ENCODE results near the gene ROR2. TPM values are rescaled to one million over a fixed set of nuclear protein-coding genes. Genes with fewer than 3 reads are reported as not detected.

The ROR2 gene
- total and polyA plus RNA-seq, 2 of the 8 experiments (the other 6 are each of a cell fraction or from before 2014, with no cell fraction given) = 2.7 to 4.3 TPM

DNA sequence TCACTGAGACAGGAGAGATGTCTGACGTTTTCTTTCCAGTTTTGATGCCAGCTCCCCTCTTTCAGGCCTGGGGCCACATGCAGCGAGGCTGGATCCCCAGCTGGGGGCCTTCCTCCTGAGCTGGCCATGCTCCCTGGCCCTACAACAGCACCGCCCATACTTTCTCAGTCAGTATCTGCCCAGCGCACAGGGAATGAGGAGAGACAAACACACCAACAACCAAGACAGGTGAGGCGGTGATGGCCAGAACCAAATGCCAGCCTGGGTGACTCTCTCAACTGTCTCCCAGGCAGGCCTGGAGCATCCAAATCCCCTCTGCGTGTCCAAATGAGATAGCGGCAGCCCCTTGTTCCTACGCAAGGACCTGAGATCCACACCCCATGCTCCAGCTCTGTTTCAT, 109.6 kb downstream of the ROR2 start:
- H3K4ac ChIP-seq (replicated peaks; ENCODE audit: insufficient read length, low read depth, low read length) = no peak overlapping the region
- no peak overlapping the region for H4K5ac ChIP-seq (ENCODE audit: insufficient read length, low read depth, low read length)
- no peak overlapping the region for H2AK5ac ChIP-seq (ENCODE audit: low read depth, low read length)
- no peak overlapping the region for H3K27ac ChIP-seq (ENCODE audit: low read depth, low read length)
- DNase-seq (ENCODE audit: low read depth in 1 of 2, low spot score in 2 of 2) (no peak), FAIRE-seq (no peak)
- no peaks in the 10 kb centered on the region for H3K9me3 ChIP-seq (ENCODE audit: insufficient read depth in 2 of 2, low read depth in 1 of 2, low read length in 1 of 2)
- no peak overlapping the region for H2BK12ac ChIP-seq (ENCODE audit: low read depth, low read length)
- H3K27me3 ChIP-seq (replicated peaks in 1 of 4; ENCODE audit: control insufficient read depth in 3 of 4, extremely low read depth in 1 of 4, insufficient read depth in 3 of 4, low read length in 3 of 4) = no peaks in the 10 kb centered on the region
- ChIA-PET POLR2A (ENCODE audit: partially characterized antibody) (no interaction called here), CTCF (ENCODE audit: partially characterized antibody) (interaction anchor here (0.6 to 1.5 kb wide), 5 partner anchors 28 to 96 kb away, joined by 3 to 4 read pairs (median 3); no protein-coding TSS in a partner anchor)
- H4K91ac ChIP-seq (replicated peaks; ENCODE audit: insufficient read length, low read length) = no peak overlapping the region
- TF ChIP-seq POU5F1 (IDR thresholded peaks at IDR 0.05; ENCODE audit: low read depth, low read length) = no peak
- no peak for TF ChIP-seq RAD21 (IDR thresholded peaks at IDR 0.05 in 1 of 2, conservative IDR thresholded peaks at IDR 0.05 in 1 of 2; ENCODE audit: low read depth in 2 of 2, low read length in 2 of 2)
- no peak for TF ChIP-seq FOSL1 (IDR thresholded peaks at IDR 0.05; ENCODE audit: insufficient read depth, low read depth, low read length)
- no peak for TF ChIP-seq GABPA (IDR thresholded peaks at IDR 0.05; ENCODE audit: borderline replicate concordance, insufficient read depth, low read length)
- no peak for TF ChIP-seq HDAC2 (IDR thresholded peaks at IDR 0.05; ENCODE audit: borderline replicate concordance in 1 of 2, low read depth in 2 of 2, low read length in 2 of 2)
- peaks cover 0 to 9% (median 6%) of the 10 kb centered on the region in 4 experiments; a peak in 5 of 7 replicates for H3K4me1 ChIP-seq (replicated peaks in 1 of 4; ENCODE audit: control insufficient read depth in 3 of 4, insufficient read depth in 4 of 4, low read length in 3 of 4)
- peaks cover 2% of the 10 kb centered on the region; the same call in 1 of the 2 replicates for H3K79me1 ChIP-seq (ENCODE audit: low read depth, low read length)
- no peak overlapping the region for H3K4me3 ChIP-seq (ENCODE audit: extremely low read depth in 1 of 4, insufficient read depth in 2 of 4, low read depth in 3 of 4, low read length in 4 of 4)
- no peak overlapping the region for H2BK20ac ChIP-seq (ENCODE audit: low read length)
- no peak overlapping the region for H2AFZ ChIP-seq (ENCODE audit: low read length)
- H3K4me2 ChIP-seq (ENCODE audit: insufficient read depth in 1 of 2, low read depth in 2 of 2, low read length in 2 of 2) = no peak overlapping the region
- H3K18ac ChIP-seq (ENCODE audit: extremely low read depth, low read length) = no peak overlapping the region
- no peak overlapping the region for H3K9ac ChIP-seq (replicated peaks in 1 of 4; ENCODE audit: extremely low read depth in 1 of 4, low read depth in 3 of 4, low read length in 3 of 4)
- H2BK120ac ChIP-seq (replicated peaks; ENCODE audit: low read depth, low read length) = no peak overlapping the region
- 99% methylated on average over 7 of the region's 8 CpGs; no CpG with 5 or more reads in 1 of the 2 experiments for WGBS, 2 experiments (ENCODE audit: extremely low coverage in 1 of 2, insufficient coverage in 1 of 2, insufficient read length in 1 of 2, insufficient replicate concordance in 2 of 2, low coverage in 1 of 2, low lambda C conversion rate in 2 of 2, missing lambda C conversion rate in 1 of 2)
- peaks cover 0 to 5% of the 10 kb centered on the region in 2 experiments for H4K20me1 ChIP-seq (replicated peaks in 1 of 2; ENCODE audit: control insufficient read depth in 1 of 2, insufficient read depth in 2 of 2, low read length in 2 of 2)
- H2BK5ac ChIP-seq (ENCODE audit: low read depth, low read length) = no peak overlapping the region
- H3K79me2 ChIP-seq (ENCODE audit: control insufficient read depth in 1 of 2, insufficient read depth in 2 of 2, low read length in 2 of 2) = no peaks in the 10 kb centered on the region
- H4K8ac ChIP-seq (ENCODE audit: extremely low read depth, insufficient read depth, low read length) = no peak overlapping the region
- no peaks in the 10 kb centered on the region for H3K36me3 ChIP-seq (ENCODE audit: control insufficient read depth in 2 of 4, insufficient read depth in 4 of 4, low read length in 3 of 4)
- H3K23ac ChIP-seq (ENCODE audit: insufficient read length) = no peak overlapping the region
- peaks cover 6% of the 10 kb centered on the region; the same call in 1 of the 2 replicates for H3K23me2 ChIP-seq (ENCODE audit: low read depth, low read length)
- no peak overlapping the region for H3K14ac ChIP-seq (ENCODE audit: insufficient read length)
- H2BK15ac ChIP-seq (ENCODE audit: low read length) = no peak overlapping the region
- no peak overlapping the region for H3K56ac ChIP-seq (replicated peaks; ENCODE audit: insufficient read length, low read depth, low read length)

Measured in H1 (cell line).